CD4-positive, alpha-beta T cell treated with Interferon gamma for 1 hour (primary cell): ENCODE data around the gene LARP1.
"Not testable (repeated sequence)": the region's sequence is repeated elsewhere in the genome, so short reads cannot be mapped to it uniquely, and the experiment has no call there.

Experiments used
- DNase-seq: peaks from one replicate; pipeline ENCODE4 v3.0.0-alpha.2; 2020

LARP1 gene

GRCh38 chr5:154797762-154798161 lies 42.6 kb downstream of the LARP1 start:
- no peak for DNase-seq

DNA sequence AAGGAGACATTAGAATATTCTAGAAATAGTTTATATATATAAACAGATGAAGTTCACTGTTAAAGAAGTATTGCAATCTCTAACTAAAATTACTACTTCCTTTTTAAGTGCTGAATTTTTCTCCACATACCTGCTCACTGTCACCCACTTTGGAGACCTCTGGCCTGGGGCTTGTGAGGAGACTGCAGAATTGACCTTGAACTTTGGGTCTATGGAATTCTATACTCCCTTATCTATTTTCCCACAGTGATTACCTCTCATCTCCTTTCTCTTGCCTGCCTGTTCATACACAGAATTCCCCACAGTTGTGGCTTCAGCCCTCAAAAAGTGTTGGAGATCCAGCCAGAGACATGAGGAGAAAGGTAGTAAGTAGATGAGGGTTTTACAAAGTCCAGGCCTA lies 45.4 kb downstream of the LARP1 start:
- no peak for DNase-seq

DNA sequence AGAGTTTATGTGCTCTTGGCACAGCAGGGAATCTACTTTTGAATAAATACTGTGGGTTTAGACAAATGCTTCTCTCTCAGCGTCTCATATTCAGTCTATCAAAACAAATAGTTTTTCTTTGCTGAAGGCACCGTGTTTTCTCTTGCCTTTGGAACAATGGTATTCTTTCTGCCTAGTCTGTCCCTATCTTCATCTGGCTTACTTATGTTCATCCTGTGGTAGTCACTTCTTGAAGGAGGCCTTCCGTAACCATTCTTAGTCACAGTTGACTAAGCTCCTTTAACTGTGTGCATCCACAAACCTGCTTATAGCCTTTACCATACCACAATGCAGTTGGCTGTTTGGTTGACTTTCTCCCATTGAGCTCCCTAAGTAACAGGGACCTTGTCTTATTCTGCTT lies 45.9 kb downstream of the LARP1 start:
- DNase-seq = no peak

DNA sequence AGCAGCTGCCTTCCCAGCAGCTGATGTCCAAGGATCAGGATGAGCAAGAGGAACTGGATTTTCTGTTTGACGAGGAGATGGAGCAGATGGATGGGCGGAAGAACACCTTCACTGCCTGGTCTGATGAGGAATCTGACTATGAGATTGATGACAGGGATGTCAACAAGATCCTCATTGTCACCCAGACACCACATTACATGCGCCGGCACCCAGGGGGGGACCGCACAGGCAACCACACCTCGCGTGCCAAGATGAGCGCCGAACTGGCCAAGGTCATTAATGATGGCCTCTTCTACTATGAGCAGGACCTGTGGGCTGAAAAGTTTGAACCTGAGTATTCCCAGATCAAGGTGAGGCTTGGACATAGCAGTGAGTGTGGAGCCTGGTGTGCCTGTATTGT lies 46.9 kb downstream of the LARP1 start:
- DNase-seq = no peak

DNA sequence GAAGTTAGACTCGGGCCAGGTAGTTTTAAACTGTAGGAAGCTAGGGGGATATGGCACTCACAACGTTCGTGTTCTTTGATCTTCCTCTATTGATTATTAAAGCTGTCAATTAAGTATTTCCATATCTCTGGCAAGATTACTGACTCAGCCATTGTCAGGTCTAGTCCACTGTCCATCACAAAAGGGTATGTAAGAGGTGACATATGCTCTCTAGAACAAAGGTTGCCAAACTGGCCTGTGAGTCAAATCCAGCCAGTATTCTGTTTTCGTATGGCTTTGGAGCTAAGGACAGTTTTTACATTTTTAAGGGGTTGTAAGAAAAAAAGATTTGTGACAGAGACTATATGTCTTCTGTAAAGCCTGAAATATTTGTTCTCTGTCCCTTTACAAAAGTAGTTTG lies 51.0 kb downstream of the LARP1 start:
- no peak for DNase-seq

GRCh38 chr5:154811239-154811638 lies 56.1 kb downstream of the LARP1 start:
- no peak for DNase-seq

DNA sequence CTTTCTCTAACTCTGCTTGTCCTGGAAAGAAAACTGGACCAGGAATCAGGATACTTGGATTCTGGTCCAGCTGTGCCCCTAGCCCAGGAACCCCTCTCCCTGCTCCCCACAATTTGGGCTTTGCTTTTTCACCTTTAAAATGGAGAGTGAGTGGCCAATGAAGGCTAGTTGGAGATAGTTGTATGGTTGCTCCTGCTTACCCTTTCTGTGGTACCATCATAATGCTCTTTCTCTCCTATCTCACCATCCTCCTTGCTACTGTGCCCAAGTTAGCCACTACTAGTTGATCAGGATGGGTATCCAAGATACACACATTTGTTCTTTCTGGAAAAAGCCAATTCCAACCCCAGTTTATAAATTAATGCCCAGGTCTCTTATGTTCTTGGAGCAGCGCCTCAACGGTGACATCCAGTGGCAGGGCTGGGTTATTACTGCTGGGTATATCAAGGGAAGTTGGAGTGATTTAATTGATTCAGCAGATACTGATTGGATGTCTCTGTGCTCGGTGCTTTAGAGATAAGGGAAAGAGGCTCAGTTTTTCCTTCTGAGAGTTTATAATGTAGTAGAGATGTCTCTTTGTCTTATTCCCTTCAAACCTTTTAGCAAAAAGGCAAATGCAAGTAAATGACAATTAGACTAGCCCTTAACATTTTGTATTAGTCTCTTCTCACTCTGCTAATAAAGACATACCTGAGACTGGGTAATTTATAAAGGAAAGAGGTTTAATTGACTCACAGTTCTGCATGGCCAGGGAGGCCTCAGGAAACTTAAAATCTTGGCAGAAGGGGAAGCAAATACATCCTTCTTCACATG lies 56.7 kb downstream of the LARP1 start:
- DNase-seq = peak; percentile 64

GRCh38 chr5:154813158-154813557 lies 58.0 kb downstream of the LARP1 start:
- DNase-seq = no peak

GRCh38 chr5:154813736-154814135 lies 58.6 kb downstream of the LARP1 start:
- peak; percentile 49 for DNase-seq

- DNase-seq = no peak
Measured at GRCh38 chr5:154815025-154815424, 59.8 kb downstream of the LARP1 start.

- DNase-seq = no peak
Measured at GRCh38 chr5:154815684-154816247, 60.6 kb downstream of the LARP1 start.

- DNase-seq = no peak
Measured at GRCh38 chr5:154816891-154817492, 61.8 kb downstream of the LARP1 start.

DNA sequence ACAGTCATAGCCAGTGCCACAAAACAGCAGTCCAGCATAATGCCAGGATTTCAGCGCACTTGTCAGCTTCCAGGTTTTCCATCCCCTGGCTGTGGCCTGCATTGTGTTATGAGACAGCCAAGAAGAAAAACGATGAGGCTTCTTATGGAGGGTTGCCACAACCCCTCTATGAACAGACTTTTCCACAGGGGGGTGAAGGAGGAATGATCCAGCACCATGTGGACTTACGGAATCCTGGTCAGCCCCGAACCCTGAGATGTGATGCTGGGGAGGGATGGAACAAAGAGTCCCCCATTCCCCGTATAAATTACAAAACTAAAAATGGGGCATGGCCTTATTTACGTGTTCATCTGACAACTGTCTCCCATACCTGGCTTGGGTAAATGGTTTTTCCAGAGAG lies 62.6 kb downstream of the LARP1 start:
- no peak for DNase-seq

GRCh38 chr5:154818471-154819116 lies 63.4 kb downstream of the LARP1 start:
- no peak for DNase-seq

DNA sequence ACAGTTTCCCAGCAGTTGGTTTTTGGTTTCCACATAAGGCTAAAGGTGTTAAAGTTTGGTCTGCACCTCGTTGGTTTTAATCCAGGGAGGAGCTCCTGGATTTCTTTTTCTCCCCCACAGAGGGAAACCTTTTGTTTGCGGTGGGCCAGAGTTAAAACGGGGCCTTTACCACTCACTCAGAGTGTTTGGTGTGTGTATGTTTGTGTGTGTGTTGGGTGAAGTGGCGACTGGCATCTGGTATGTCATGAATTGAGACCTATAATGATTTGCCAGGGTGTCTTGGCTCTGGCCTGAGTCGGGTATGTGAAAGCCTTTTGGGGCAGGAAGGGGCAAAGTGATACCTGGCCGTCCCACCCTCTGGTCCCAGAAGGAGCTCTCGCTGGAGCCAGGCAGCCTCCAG lies 64.4 kb downstream of the LARP1 start:
- no peak for DNase-seq

DNA sequence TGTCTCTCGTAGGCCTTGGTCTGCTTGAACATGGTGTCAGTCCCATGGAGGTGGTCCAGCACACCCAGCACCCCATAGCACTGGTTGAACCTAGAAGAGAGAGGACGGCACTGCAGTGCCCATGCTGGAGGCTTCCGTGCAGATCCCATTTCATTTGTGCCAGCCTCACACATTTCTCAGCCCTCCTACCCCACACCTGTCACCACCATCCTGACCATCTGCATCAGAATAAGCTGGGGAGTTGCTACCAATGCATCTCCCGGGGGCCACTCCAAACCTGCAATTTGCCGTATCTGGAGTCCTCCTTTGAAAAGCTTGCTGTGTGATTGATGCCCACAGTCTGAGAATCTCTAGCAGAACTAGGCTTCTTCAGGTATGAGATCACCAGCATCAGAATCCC lies 65.2 kb downstream of the LARP1 start:
- DNase-seq = no peak

- DNase-seq = not testable (repeated sequence)
Measured at GRCh38 chr5:154822896-154823295, 67.7 kb downstream of the LARP1 start.

DNA sequence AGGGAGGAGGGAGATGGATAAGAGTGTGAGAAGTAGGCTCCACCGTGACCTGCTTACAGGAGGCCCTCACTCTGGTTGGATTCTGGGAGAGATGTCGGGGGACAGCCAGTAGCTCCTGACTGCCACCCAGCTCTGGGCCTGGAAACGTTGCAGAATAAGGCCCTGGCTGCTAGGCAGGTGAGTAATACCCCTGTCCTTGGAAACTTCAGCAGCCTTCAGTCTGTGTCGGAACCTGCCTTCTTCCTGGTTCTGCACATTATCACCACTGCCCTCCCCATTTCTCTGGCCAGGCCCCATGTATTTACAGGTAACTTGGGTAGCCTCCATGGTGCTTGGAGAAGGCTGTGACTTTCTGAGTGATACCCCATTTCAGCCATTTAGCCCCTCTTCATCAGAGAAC lies 68.4 kb downstream of the LARP1 start:
- DNase-seq = no peak

DNA sequence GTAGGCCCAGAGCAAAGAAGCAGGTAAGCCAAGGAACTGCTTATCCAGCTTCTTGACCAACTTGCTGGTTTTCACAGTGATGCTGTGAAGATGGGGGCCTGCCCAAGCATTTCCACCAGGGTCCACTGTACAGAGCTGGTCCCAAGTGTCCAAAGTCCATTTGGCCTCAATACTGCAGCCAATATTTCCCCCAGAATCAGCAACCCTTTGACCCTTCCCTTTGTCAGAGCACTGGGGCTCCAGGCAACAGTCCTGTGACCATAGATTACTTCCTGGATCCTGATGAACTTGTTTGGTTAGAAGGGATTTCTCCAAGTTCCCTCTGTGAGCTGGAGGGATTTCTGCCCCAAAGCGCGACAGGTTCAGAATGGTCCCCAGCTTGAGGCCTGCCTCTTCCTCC lies 68.9 kb downstream of the LARP1 start:
- DNase-seq = no peak

DNA sequence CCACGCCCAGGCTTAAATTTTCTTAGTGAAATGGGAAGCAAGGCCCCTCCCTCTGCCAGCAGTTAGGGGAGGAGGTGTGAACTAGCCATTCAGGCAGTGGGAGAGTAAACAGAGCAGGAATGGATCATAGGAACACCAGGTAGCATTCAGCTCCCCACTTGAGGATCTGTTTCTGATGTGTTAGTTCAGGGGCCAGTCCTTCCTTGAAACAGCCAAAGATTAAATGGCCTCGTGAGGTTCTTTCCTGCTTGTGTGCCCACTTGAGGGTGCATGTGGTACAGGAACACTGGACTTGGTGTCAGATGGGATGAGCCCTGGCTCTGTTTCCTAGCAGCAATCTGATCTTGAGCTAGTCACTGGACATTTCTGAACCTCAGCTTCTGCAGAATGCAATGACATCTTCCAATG lies 74.0 kb downstream of the LARP1 start:
- DNase-seq = no peak

DNA sequence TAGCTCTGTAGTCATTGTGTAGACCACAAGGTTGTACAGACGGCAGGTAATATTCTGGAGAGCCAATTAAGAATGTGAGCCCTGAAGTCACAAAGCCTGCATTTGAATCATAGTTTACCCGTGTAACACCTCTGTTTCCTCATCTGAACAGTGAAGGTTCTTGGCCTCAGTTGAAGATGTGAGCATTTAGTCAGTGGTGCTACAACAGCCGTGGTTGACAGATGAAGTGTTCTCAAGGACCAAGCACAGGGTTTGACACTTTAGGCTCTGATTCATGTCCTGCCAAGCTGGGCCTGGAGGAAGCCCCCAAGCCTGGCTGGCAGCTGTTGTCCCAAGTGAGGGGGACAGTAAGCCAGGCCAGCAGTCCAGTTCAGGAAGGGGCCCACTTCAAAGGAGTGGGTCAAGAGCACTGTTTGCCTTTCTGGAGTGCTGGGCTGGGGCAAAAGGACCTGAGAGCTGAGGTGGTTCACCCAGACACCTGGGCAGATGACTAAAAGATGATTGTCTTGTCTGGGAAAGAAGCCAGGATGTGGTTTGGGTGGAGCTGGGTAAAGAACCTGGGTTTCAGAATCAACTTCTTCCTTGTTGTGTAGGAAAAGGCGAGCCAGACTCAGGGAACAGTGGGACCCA lies 74.5 kb downstream of the LARP1 start:
- DNase-seq = no peak

- DNase-seq = no peak
Measured at GRCh38 chr5:154830219-154830595, 75.0 kb downstream of the LARP1 start.

GRCh38 chr5:154830596-154830995 lies 75.4 kb downstream of the LARP1 start:
- DNase-seq = no peak

- DNase-seq = no peak
Measured at GRCh38 chr5:154831451-154831850, 76.3 kb downstream of the LARP1 start.
